HG02798 (cell line): ENCODE measurements around the gene PRXL2C.
"Not testable (repeated sequence)": the region's sequence is repeated elsewhere in the genome, so short reads cannot be mapped to it uniquely, and the experiment has no call there.

Source experiments
- ATAC-seq: cut with Tn5 transposase; IDR thresholded peaks from one replicate; pipeline ENCODE4 v1.9.1; 2021; ENCODE audit warnings: mild to moderate bottlenecking; ENCODE audit not compliant: unreplicated experiment, poor library complexity

The PRXL2C gene, protein sequence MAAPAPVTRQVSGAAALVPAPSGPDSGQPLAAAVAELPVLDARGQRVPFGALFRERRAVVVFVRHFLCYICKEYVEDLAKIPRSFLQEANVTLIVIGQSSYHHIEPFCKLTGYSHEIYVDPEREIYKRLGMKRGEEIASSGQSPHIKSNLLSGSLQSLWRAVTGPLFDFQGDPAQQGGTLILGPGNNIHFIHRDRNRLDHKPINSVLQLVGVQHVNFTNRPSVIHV

DNA sequence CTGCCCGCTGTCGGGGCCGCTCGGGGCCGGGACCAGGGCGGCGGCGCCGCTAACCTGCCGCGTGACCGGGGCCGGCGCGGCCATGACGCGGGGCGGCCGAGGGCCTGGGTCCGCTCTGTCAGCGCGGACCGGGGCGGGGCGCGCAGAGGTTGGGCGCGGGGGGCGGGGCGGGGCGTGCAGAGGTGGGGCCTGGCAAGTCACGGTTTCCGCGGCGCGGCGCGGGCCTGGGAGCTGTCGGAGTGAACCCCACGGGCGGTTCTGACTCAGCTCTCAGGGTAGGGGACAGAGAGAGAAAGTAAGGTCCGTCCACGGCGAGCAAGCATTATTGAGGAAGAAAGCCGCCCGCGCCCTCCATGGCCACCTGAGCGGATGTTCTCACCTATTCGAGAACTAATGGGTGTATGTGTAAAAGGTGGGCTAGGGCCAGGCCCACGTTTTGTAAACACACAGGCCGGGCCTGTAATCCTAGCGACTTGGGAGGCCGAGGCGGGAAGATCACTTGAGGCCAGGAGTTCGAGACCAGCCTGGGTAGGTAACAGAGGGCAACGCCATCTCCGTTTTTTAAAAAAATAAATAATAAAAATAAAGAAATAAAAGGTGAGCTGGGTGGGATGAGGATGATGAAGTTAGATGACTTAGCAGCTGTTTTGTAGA is at the start of gene PRXL2C:
Gene PRXL2C, minus strand, starts transcription at position 120 of the 654 bp plus-strand sequence. Its CDS starts 36 bp downstream, at position 84.
- ATAC-seq = peak; percentile 70

DNA sequence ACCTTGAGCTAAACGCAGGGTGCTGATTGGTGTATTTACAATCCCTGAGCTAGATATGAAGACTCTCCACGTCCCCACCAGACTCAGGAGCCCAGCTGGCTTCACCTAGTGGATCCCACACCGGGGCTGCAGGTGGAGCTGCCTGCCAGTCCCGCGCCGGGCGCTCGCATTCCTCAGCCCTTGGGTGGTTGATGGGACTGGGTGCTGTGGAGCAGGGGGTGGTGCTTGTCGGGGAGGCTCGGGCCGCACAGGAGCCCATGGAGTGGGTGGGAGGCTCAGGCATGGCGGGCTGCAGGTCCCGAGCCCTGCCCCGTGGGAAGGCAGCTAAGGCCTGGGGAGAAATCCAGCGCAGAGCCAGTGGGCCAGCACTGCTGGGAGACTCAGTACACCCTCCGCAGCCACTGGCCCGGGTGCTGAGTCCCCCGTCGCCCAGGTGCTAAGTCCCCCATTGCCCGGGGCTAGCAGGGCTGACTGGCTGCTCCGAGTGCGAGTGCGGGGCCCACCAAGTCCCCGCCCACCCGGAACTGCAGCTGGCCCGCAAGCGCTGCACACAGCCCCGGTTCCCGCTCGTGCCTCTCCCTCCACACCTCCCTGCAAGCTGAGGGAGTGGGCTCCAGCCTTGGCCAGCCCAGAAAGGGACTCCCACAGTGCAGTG is 45.7 kb upstream of the PRXL2C start:
- not testable (repeated sequence) for ATAC-seq

DNA sequence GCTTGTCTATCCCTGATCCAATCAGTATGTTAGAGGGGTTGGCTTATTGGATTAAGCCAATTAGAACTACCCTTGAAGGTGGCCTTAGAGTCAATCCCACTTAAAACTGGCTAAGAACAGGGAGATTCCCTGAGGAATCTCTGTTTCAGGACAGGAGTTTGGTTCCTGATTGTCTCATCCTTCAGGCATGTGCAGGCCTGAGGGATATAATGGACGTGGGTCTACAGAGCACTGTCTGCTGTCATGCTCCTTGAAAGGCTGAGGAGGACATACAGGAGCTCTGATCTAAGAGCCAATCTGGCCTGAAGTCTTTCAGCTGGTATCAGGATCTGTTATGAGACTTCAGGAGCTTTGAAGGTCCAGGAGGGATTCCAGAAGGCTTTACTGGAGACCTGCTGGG is 36.2 kb upstream of the PRXL2C start:
- no peak for ATAC-seq

DNA sequence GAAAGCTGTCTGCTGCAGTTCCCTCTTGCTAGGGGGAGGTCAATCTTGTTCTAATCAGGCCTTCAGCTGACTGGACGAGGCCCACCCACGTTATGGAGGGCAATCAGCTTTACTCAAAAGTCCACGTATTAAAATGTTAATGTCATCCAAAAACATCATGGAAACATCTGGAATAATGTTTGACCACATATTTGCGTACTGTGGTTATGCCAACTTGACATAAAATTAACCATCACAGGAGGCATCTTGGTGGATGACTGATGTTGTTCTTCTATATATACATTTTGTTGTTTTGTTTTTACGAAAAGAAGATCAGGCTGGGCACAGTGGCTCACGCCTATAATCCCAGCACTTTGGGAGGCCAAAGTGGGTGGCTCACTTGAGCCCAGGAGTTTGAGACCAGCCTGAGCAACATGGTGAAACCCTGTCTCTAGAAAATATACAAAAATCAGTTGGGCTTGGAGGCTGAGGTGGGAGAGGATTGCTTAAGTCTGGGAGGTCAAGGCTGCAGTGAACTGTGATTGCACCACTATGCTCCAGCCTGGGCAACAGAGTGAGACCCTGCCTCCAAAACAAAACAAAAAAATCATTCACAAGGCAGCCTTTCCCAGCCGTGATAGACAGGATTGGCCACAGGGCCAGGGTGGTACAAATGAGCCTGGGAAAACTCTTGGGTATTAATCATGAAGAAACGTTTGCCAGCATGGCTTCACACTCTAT is 33.8 kb upstream of the PRXL2C start:
- no peak for ATAC-seq

DNA sequence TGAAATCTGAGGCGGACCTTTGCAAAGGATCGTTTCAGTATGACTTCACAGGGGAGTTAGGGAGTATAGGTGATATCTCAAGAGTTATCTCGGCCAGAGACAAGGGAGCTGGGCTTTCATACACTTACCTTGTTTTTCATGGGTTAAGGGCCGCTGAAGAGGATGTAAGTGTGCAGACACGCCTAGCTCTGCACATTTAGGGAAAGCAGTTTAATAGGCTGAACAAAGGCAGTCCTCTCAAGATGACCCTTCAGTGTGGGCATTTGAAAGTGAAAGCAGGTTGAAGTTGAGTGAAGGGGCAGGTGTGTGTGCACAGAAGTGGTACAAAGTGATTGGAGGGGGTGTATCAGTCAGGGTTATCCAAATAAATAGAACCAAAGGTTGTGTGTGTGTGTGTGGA is 33.1 kb upstream of the PRXL2C start:
- ATAC-seq = no peak

DNA sequence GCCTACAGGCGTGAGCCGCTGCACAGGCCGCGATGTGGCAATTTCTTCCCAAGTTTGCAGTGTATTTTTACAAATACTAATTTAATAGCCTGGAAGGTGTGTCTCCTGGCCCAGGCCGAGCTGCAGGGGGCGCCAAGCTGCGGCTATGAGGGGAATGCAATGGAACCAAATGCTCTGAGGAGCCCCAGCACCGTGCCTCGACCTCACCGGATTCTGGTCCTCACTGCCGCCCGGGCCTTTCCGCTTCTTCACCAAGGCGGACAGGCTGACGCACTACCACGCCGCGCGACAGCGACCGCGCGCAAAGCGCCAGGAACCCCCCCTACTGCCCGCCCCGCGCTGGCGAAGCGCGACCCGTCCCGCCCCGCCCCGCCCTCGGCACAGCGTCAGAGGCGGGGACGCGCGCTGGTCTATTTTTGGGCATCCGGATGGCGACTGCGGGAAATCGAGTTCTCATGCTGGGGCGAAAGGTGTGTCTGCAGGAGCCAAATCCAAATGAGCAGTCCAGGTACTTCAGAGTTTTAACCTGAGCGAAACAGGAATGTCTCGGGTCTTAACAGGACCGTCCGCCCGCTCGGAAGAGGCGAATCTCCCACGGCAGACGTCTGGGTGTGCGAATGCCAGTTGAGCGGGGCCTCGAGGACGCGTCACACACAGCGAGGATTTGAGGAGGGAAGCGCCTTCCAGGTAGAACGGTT is 31.7 kb upstream of the PRXL2C start:
- ATAC-seq = no peak

DNA sequence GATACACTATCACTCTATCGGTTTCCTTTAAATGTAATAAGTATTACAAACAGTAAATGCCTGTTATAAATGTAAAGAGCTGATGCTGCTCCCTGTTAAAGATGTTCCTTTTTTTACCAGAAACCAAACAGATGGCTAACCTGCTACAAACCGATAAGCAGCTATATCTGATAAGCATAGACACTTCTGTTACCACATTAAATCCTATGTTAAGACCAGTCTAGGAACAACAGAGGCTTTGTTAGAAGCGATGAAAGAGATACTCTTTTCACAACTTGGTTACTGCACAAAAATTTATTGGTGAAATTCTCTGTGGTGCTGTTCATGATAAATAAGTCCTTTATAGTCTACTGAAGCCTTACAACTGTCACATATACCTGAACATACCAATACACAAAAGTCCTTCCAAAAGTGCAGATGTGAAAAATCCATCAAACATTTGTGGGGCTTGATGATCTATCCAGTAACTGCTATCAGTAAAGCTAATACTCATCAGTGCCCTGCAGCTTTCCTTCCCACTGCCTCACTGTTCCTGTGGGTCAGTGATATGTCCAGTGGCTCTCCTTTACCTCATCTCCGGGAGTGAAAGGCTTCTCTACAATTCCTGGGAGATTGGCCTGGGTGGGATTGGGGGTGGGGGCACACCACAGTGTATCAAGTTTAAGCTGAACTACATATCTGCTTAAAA is 25.8 kb upstream of the PRXL2C start:
- ATAC-seq = no peak

DNA sequence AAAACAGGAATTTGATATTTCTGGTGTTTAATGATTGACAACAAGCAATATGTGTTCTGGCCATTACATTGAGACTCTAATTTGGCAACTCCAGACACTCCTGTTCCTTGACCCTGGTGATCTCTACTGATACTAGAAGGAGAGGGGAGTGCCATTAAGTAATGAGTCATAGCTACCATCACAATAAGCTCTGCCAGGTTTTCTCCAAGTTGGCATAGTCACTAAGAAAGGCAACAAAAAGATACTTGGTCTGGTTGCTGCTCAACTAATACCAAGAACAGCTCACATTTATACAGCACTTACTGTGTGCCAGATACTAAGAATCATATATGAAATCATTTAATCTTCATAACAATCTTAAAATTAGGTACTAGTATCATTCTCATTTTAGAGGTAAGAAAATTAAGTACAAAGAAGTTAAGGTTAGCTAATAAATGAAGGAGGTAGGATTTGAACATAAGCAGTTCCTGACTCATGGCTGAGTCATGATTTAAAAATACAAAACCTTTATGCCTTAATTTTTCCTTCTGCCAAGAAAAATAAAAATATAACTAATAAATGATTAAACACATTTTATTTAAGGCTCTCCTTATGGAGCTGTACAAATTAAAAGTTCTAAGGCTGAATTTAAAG is 19.9 kb upstream of the PRXL2C start:
- ATAC-seq = no peak

DNA sequence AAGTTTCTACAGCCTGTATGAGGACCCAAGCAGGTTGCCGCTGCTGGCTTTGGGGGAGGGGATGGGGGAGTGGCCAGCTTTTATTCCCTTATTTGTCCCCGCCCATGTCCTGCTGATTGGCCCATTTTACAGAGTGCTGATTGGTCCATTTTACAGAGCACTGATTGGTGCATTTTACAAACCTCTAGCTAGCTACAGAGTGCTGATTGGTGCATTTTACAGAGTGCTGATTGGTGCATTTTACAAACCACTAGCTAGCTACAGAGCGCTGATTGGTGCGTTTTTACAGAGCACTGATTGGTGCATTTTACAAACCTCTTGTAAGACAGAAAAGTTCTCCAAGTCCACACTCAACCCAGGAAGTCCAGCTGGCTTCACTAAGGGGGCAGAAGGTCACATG is 18.7 kb upstream of the PRXL2C start:
- ATAC-seq = not testable (repeated sequence)

DNA sequence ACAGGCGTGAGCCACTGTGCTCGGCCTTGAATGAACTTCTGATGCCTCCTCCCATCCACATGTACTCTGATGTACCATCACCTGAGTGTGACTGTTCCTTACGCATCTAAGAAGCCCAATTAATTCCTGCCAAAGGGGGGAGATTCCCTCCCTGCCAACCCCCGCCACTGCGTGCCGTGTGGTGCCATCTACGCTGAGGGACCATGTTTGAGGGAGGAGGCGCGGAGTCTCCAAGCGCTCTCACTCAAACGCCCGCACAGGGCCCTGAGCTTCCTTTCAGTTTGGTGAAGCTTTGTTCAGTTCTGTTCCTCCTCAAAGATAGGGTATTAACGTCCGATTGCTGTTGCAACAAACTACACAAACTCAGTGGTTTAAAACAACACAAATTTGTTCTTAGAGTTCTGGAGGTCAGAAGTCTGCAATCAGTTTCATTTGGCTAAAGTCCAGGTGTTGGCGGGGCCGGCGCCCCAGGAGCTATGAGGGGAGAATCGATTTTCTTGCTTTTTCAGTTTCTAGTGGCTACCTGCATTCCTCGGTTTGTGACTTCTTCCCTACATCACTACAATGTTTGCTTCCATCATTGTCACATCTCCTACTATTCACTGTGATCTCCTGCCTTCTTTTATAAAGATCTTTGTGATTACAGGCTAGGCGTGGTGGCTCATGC is 13.9 kb upstream of the PRXL2C start:
- ATAC-seq = no peak

DNA sequence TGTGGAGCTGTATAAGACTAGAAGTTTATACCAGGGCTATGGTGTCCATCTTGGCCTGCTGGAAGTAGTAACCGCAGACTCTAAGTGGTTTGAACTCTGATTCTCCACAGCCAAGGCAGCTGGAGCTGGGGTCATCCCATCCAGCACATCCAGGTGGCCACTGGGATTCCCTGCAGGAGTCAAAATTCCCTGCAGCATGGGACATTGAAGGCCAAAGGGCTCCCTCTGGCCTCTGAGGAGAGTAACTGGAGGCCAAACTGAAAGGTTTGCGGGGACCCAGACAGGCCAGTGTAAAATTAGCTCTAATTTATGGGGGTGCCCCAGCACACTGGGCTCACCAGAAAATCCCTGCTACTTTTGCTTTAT is 12.2 kb upstream of the PRXL2C start:
- no peak for ATAC-seq

DNA sequence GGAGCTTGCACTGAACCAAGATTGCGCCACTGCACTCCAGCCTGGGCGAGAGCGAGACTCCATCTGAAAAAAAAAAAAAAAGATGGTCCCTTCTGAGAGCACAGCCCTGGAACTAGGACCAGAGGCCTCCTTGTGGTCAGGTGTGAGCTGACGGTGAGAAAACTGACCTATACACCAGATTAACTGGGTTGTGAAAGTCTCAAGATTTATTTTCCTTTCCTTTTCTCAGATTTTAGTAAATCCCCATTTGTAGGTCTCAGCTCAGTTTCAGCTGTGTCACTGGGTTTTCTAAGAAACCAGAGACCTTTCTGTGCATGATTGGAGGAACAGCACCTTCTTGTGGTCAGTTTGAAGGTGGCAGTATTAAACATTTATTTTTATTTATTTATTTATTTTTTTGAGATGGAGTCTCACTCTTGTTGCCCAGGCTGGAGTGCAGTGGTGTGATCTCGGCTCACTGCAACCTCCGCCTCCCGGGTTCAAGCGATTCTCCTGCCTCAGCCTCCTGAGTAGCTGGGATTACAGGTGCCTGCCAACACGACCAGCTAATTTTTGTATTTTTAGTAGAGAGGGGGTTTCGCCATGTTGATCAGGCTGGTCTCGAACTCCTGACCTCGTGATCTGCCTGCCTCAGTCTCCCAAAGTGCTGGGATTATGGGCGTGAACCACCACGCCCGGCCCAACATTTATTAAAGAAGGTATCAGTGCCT is 11.7 kb upstream of the PRXL2C start:
- peak; percentile 73 for ATAC-seq

DNA sequence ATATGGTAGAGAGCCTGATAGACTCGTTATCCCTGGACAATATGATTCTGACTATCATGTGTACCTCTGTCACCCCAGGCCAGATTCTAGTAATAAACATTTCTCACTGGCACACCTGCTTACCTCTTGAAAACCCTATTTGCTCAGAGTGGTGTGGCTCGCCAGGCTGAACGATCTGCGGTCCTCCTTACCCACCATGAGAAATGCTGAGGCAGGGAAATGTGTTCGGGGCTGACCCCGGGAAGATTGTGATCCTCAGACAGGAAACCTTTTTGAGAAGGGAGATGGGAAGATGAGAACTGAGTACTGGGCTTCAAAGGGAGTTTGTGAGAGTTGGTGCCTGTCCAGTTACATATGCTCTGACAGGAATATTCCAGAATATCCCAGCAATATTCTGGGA is 10.7 kb upstream of the PRXL2C start:
- ATAC-seq = no peak

DNA sequence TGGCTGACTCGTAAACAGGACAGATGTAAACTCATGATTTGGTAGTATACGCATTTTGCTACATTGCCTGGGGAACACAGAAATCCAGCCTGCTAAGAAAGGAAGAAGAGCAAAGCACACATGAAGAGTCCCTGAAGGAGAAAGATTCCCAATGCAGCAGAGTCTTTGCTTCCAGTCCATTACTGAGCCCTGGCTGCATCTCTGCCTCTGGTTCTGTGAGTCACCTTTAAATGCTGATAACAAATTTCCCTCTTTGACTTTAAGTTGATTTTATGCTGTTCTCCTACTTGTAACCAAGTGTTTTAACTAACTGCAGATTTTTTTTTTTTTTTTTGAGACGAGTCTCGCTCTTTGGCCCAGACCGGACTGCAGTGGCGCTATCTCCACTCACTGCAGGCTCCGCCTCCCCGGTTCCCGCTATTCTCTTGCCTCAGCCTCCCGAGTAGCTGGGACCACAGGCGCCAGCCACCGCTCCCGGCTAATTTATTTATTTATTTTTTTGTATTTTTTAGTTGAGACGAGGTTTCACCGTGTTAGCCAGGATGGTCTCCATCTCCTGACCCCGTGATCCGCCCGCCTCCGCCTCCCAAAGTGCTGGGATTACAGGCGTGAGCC is 8.5 kb upstream of the PRXL2C start:
- no peak for ATAC-seq

DNA sequence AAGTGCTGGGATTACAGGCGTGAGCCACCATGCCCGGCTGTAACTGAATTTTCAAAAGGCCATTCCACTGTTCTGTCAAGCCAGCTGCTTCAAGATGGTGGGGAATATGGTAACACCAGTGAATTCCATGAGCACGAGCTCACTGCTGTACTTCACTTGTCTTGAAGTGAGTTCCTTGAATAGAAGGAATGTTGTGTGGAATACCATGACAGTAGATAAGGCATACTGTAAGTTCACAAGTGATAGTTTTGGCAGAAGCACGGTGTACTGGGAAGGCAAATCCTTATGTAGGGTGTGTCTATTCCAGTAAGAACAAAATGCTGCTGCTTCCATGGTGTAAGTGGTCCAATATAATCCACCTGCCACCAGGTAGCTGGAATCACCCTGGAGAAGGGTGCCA is 6.6 kb upstream of the PRXL2C start:
- ATAC-seq = no peak

DNA sequence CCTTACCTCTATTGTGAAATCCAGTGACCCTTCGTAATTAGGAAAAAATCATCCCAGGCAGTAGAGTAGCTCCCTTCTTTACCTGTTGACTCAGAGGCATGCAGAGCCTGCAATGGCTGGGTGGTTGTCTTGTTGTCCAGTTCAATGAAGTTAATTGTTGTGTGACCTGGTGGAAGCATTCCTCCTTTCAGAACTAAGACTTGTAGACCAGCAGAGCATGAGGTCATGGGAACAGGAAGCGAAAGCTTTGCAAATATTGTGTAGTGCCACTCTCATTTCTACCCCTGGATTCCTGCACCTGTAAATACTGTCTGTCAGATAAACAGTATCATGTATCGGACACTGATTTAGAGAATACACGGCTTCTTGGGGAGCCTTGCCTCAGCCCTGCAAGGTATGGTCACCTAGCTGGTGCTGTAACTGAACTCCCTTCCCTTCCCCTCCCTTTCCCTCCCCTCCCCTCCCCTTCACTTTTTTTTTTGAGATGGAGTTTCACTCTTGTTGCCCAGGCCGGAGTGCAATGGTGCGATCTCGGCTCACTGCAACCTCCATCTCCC is 5.7 kb upstream of the PRXL2C start:
- no peak for ATAC-seq

DNA sequence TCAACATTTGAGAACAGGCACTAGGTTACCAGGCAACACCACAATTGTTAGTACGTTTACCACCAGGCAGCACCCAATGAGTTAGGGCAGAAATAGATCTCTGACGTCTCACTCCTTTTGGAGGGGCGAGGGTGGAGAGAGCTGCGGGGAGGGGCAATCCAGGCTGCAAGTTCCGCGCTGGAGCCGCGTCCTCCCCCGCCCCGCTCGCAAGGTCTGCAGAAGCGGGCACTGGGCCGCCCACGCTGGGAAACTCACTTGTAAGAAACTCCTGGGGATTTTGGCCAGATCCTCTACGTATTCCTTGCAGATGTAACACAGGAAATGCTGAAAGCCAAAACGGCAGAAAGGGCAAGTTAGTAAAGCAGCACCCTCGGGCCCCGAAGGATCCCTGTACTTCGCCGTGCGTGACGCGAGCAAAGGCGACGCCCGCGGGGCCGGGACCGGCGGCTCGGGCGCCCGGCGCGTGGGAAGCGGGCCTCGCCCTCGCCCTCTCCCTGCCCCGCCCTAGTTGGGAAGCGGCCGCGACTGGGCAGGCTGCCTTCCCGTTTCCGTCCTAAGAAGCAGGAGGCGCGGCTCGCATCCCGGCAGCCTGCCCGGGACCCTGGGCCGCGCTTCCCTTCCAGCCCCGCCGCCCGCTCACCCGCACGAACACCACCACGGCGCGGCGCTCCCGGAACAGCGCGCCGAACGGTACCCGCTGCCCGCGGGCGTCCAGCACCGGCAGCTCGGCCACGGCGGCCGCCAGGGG is 493 bp downstream of the PRXL2C start:
- peak; percentile 51 for ATAC-seq
